Pancreas (tissue), 10 donors: ENCODE measurements around the gene SLC44A5. TPM values are rescaled to one million over a fixed set of nuclear protein-coding genes. Genes with fewer than 3 reads are reported as not detected.
"Not testable (repeated sequence)": the region's sequence is repeated elsewhere in the genome, so short reads cannot be mapped to it uniquely, and the experiment has no call there.

Experiments
- ATAC-seq, 4 donors: fragments of 200-7000 bp; cut with Tn5 transposase; one replicate each; pipeline versions ENCODE4 v1.8.0 to v1.9.1; 2020; ENCODE audit warnings: mild to moderate bottlenecking in 4 of 4, moderate library complexity in 4 of 4
- DNase-seq, 6 donors: peaks; one replicate each; pipeline ENCODE4 v3.0.0-alpha.2; 2020
- FAIRE-seq: peaks from 2 replicates; lab custom pipeline; 2012; peaks lifted over from hg19 to GRCh38; lab: Jason Lieb, UNC
- H3K27ac ChIP-seq, 4 donors: fragments of 200-600 bp; sonication (generic); 1 replicate in 3 of 4; 2 replicates in 1 of 4; pipeline versions ENCODE4 v1.5.0 to v1.8.0; 2020
- H3K27me3 ChIP-seq, 4 donors: fragments of 200-600 bp; one replicate each; pipeline ENCODE4 v1.8.0; 2021
- H3K36me3 ChIP-seq, 3 donors: fragments of 200-600 bp; sonication (generic) in 1 of 3; one replicate each; pipeline versions ENCODE4 v1.5.0 to v1.8.0; 2020 to 2021
- H3K4me1 ChIP-seq, 3 donors: fragments of 200-600 bp; one replicate each; pipeline ENCODE4 v1.8.0; 2021
- H3K4me3 ChIP-seq, 4 donors: fragments of 200-600 bp; sonication (generic) in 2 of 4; one replicate each; pipeline versions ENCODE4 v1.5.0 to v1.8.0; 2020 to 2021
- H3K9me3 ChIP-seq, 4 donors: fragments of 200-600 bp; one replicate each; pipeline ENCODE4 v1.8.0; 2021
- CTCF ChIP-seq, 4 donors: fragments of 200-600 bp; sonication (generic) in 3 of 4; IDR thresholded peaks; one replicate each; pipeline versions ENCODE4 v1.5.0 to v1.8.0; 2021; ENCODE audit warnings: antibody characterized with exemption in 4 of 4
- WGBS, 2 donors: extraction: QIAGEN DNeasy Blood & Tissue Kit; methylation state at CpG; one replicate each; pipeline ENCODE4 v1.1.7; 2013; 5-methylcytosine and 5-hydroxymethylcytosine counted together
- intact Hi-C, 3 donors: fragments of 100-400 bp; cut with DNase I; formaldehyde crosslinking; loops; one replicate each; pipeline versions ENCODE4 v1.11.1 to v1.14.2; 2022
- polyA plus RNA-seq, 2 donors: library from polyadenylated mRNA; stranded (reverse); fragments of 200-250 nt; gene quantifications; one replicate each; pipeline ENCODE4 v1.2.3, GENCODE V29; 2013
- total RNA-seq, 6 donors: library from RNA; stranded (reverse); fragmentation: NEBNext Ultra II Directional in 4 of 6; extraction: Animal tissue kit (Norgen Biotek cat#: 25700) in 4 of 6; gene quantifications; one replicate each; pipeline versions ENCODE4 v1.2.1 to v1.2.4, GENCODE V29; 2021 to 2023
- donor health status: healthy with polysubstance abuse.
- donor health status: DM: no; HTN: no; CAD: no; lungs with moderate emphysema.
- donor health status: DM: no; HTN: no; CAD: no.
- donor health status: control.
- donor health status: control.
- donor health status: Bipolar disorder and iron deficiency.
- donor health status: DM: yes; HTN: yes; CAD: no.
- donor health status: DM: no; HTN: no; CAD: no.
- donor health status: DM: no; HTN: no; CAD: no.
- donor health status: DM: yes; HTN: yes; CAD: no.

Gene SLC44A5
- total RNA-seq (1 to 10 TPM in 4 of 6 donors, under 1 TPM in 2; 0.16 to 3.4 (median 1.3) TPM), polyA plus RNA-seq (1 to 10 TPM in 1 of 2 donors, under 1 TPM in 1; 0.65 to 1.2 TPM)

GRCh38 chr1:75611014-75611413 is at the start of gene SLC44A5:
Gene SLC44A5, minus strand, starts transcription at chr1:75611114. Its CDS starts 69,667 bp downstream, at chr1:75541447.
- intact Hi-C loops, result no loop called here
- ATAC-seq (no peak), DNase-seq (no peak), FAIRE-seq (no peak)
- peaks cover 0 to 13% (median 4%) of the 10 kb centered on the region in 4 donors for H3K27me3 ChIP-seq
- H3K4me1 ChIP-seq, result peaks cover 0 to 3% (median 0%) of the 10 kb centered on the region in 3 donors
- no peak within 1 kb of the TSS for H3K4me3 ChIP-seq
- no peak for TF ChIP-seq CTCF (IDR thresholded peaks at IDR 0.05)
- H3K36me3 ChIP-seq, result no peaks in the 10 kb centered on the region
- no peaks in the 10 kb centered on the region for H3K9me3 ChIP-seq
- WGBS, 2 donors, result 76 to 92% methylated on average over 1 of the region's 1 CpG
- H3K27ac ChIP-seq, result no peak within 1 kb of the TSS

GRCh38 chr1:75655931-75656330 is 45.0 kb upstream of the SLC44A5 start:
- ATAC-seq, result no peak
- TF ChIP-seq CTCF (IDR thresholded peaks at IDR 0.05), result no peak
- no peaks in the 10 kb centered on the region for H3K4me1 ChIP-seq
- H3K9me3 ChIP-seq, result no peaks in the 10 kb centered on the region
- H3K27me3 ChIP-seq, result no peaks in the 10 kb centered on the region
- H3K36me3 ChIP-seq, result no peaks in the 10 kb centered on the region
- no peak overlapping the region for H3K4me3 ChIP-seq
- intact Hi-C loops, result no loop called here
- no peak overlapping the region for H3K27ac ChIP-seq
- 32 to 57% methylated on average over 1 of the region's 1 CpG for WGBS, 2 donors
- FAIRE-seq, result no peak
- no peak for DNase-seq

GRCh38 chr1:75647183-75647582 is 36.3 kb upstream of the SLC44A5 start:
- H3K27me3 ChIP-seq, FAIRE-seq, H3K27ac ChIP-seq, intact Hi-C loops, H3K4me3 ChIP-seq, H3K36me3 ChIP-seq, H3K4me1 ChIP-seq, ATAC-seq, DNase-seq, H3K9me3 ChIP-seq: not testable (repeated sequence)
- 60 to 68% methylated on average over 2 of the region's 2 CpGs for WGBS, 2 donors

GRCh38 chr1:75645153-75645552 is 34.2 kb upstream of the SLC44A5 start:
- FAIRE-seq, H3K9me3 ChIP-seq, H3K27me3 ChIP-seq, ATAC-seq, H3K4me3 ChIP-seq, H3K36me3 ChIP-seq, intact Hi-C loops, DNase-seq, H3K4me1 ChIP-seq, H3K27ac ChIP-seq: not testable (repeated sequence)
- WGBS, 2 donors, result 89 to 94% methylated on average over 1 to 3 of the region's 4 CpGs

- intact Hi-C loops, result no loop called here
- Histone ChIP-seq H3K4me3 (no peak overlapping the region), H3K27me3 (no peaks in the 10 kb centered on the region), H3K36me3 (no peaks in the 10 kb centered on the region), H3K4me1 (no peaks in the 10 kb centered on the region), H3K9me3 (no peaks in the 10 kb centered on the region), H3K27ac (no peak overlapping the region)
- no peak for TF ChIP-seq CTCF (IDR thresholded peaks at IDR 0.05)
- ATAC-seq (no peak), DNase-seq (no peak), FAIRE-seq (no peak)
- 42 to 61% methylated on average over 1 of the region's 1 CpG for WGBS, 2 donors
Measured at GRCh38 chr1:75643460-75643859, 32.5 kb upstream of the SLC44A5 start.

- intact Hi-C loops, result no loop called here
- no peak overlapping the region for H3K4me3 ChIP-seq
- no peak for ATAC-seq
- no peak for FAIRE-seq
- no peak overlapping the region for H3K27ac ChIP-seq
- H3K9me3 ChIP-seq, result no peaks in the 10 kb centered on the region
- WGBS, 2 donors, result 65 to 68% methylated on average over 3 of the region's 3 CpGs
- TF ChIP-seq CTCF (IDR thresholded peaks at IDR 0.05), result no peak
- H3K27me3 ChIP-seq, result no peaks in the 10 kb centered on the region
- no peaks in the 10 kb centered on the region for H3K36me3 ChIP-seq
- DNase-seq, result no peak
- no peaks in the 10 kb centered on the region for H3K4me1 ChIP-seq
Measured at GRCh38 chr1:75641325-75641724, 30.4 kb upstream of the SLC44A5 start.
